GM18907 (cell line): ENCODE data around the gene IL1RL1.
A peak's percentile ranks its signal among the peaks of the same experiment; 100 is the strongest.
"Not testable (repeated sequence)": the region's sequence is repeated elsewhere in the genome, so short reads cannot be mapped to it uniquely, and the experiment has no call there.

Experiments used
- ATAC-seq: cut with Tn5 transposase; IDR thresholded peaks from one replicate; pipeline ENCODE4 v1.9.1; 2021; ENCODE audit warnings: mild to moderate bottlenecking, moderate library complexity; ENCODE audit not compliant: unreplicated experiment

The IL1RL1 gene

GRCh38 chr2:102291319-102292075 lies 19.9 kb upstream of the IL1RL1 start:
- ATAC-seq = no peak

DNA sequence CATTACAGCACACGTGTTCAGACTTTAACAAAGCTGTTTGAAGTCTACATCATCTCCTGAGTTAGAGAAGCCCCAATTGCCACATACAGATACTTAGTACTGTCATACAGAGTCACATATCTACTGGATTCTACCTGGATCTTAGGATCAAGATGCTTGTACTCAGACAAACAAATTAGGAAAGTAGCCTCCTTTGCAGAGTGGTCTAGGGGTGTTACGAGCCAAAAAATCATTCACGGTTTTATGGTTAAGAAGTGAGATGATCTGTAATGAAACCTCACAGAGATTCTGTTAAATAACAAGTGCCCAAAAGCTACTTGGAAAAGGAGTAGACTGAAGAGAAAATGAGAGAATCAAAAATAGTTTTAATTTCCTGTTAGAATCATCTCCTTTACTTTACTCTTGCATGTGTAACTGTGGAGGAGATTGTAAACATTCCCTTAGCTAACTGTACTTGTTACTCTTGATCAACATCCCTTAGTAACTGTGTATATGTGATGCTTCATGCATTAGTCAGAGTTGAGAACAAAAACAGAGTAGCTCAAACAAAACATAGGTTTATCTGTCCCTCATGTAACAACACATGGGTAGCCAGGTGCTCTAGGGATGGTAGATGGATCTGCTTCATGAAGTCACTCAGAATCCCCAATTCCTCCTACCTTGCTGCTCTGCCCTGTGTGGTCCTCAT lies 16.4 kb upstream of the IL1RL1 start:
- no peak for ATAC-seq

GRCh38 chr2:102295566-102295965 lies 15.8 kb upstream of the IL1RL1 start:
- ATAC-seq = no peak

DNA sequence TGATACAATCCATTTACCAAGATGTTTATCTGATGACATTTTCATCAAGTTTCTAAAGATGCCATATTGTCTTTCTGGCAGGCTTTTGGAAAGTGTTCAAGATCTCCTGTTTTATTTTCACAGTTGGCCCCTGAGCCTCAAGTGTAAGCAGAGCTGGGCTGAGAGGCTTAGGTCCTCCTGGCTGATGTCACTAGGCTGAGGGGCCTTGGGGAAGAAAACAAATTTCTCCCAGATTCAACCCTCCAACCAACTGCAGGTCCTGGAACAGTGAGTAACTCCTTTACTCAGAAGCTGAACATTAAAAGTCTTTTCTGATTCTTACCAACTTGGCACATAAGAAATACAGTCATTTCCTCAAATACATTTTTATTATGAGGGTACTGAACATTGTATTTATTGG lies 14.9 kb upstream of the IL1RL1 start:
- no peak for ATAC-seq

DNA sequence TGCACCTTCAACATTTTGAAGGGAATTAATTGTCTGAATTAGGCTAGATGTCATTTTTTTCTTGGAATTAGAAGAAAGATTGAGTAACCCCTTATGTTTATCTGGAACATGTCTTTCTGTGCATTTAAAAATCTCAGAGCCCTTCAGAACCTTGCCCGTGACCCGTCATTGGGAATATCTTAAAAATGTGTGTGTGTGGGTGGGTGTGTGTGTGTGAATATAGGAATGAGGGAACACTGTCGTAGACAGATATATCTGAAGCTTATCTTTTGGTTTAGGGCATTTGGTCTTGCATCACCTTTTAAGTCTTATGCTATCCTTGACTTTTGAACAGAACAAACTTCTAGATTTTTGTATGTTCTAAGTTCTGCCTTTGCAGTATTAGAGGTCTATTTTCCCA lies 13.5 kb upstream of the IL1RL1 start:
- no peak for ATAC-seq

- ATAC-seq = peak; percentile 88
Measured at GRCh38 chr2:102301867-102302362, 9.4 kb upstream of the IL1RL1 start.

GRCh38 chr2:102302458-102302857 lies 8.9 kb upstream of the IL1RL1 start:
- ATAC-seq = no peak

DNA sequence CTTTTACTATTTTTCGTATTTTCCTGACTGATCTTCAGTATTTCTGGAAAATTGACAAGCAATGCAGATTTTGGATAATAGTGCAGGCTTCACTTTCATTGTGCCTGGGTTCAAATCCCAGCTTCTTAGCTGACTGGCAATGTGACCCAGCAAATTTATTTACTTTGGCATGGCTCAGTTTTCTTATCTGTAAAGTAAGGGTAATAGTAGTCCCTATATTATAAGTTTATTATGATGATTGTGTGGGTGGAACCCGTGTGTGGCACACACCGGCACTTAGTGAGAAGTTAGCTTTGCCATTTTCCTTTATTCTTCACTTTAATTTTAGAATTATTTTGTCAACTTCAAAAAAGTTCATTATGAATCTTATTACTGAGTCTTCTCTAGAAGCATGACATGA lies 7.8 kb upstream of the IL1RL1 start:
- ATAC-seq = no peak

DNA sequence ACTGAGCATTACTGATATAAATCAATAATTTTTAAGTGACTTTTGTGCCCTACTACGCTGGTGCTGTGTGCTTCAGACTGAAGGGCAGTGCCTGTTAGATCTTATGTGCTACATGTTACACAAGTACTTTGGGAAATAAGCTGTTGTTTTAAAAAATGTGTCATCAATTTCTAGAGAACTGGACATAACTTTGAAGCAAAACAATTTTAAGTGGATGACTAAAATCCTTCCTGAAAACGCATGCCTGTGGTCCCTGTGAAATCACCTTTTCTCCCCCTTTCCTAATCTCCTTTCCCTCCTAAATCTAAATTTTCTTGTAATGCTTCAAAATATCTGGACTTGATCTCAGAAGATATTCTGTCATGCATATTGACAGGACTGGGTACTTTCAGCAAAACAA lies 7.1 kb upstream of the IL1RL1 start:
- ATAC-seq = no peak

DNA sequence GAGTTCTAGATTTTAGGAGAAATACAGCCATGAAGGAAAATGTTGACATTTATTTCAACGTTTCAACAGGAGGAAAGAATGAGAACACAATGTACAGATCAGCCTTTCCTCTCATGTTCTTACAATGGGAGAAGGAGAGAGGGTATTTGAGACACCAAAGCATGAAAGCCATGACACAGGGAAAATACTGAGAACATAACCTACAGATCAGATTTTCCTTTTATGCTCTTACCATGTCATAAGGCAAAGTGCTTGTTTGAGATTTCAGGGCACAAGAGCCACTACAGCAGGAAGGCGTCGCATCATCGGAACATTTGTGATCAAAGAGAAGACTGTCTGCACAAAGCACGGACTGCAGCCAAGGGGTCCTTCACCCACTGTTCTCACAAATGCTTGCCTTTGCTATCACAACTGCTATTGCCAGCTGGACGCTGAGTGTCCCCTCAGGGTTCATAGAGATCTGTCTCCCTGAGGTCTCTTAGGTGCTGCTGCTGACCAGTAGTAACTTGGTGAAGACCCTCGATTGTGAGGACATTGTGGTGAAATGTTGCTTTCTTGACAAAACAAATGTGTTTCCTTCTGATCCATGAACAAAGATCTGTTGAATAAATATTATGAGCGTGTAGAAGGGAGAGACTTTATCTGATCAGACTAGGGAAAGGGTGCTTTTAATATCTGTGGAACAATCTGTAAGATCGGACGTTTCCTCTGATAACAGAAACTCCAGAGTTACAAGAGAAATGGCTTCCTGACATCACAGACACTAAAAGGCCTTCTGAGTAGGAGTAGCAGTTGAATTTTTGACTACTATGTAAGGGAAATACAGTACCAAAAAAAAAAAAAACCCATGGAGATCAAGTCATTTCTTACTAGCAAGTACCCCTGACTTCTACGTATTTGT lies 6.4 kb upstream of the IL1RL1 start:
- no peak for ATAC-seq

DNA sequence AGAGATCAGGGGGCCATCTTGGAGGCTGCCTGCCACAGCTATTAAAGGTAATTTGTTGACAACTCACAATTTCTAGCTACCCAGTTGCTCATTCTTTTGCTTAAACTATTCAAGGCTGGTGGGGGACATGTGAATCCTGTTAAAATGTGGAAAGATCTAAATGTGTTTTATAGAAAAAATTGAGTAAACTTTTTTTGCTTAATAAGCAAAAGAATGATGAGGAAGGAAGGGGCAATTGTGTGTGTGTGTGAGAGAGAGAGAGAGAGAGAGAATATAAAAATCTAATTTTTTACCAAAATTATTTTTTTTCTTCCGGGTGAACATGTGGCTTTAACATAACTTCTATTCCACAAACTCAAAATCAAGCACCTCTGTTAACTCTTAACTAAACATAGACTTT lies 5.2 kb upstream of the IL1RL1 start:
- no peak for ATAC-seq

GRCh38 chr2:102313025-102313424 lies 1.7 kb downstream of the IL1RL1 start:
- ATAC-seq = no peak

GRCh38 chr2:102313471-102313870 lies 2.1 kb downstream of the IL1RL1 start:
- no peak for ATAC-seq

DNA sequence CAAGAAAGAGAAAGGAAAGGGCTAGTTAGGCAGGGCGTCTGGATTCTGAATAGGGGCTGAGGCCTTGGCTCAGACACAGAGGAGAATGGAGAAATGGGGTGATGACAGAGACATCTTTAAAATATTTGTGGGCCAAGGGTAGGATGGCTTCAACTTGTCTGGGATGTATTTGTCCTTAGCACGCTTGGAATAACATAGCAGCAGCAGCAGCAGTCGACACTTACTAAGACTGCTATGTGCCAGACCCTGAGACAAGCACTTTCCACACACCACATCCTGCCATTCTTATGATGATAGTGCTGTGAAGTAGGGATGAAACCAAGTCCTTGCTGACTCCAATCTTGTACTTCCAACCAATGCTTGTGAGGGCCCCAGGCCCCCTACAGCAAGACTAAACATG lies 2.6 kb downstream of the IL1RL1 start:
- ATAC-seq = no peak

GRCh38 chr2:102315921-102316320 lies 4.6 kb downstream of the IL1RL1 start:
- no peak for ATAC-seq

- no peak for ATAC-seq
Measured at GRCh38 chr2:102317715-102318114, 6.4 kb downstream of the IL1RL1 start.

GRCh38 chr2:102318437-102318836 lies 7.1 kb downstream of the IL1RL1 start:
- no peak for ATAC-seq

DNA sequence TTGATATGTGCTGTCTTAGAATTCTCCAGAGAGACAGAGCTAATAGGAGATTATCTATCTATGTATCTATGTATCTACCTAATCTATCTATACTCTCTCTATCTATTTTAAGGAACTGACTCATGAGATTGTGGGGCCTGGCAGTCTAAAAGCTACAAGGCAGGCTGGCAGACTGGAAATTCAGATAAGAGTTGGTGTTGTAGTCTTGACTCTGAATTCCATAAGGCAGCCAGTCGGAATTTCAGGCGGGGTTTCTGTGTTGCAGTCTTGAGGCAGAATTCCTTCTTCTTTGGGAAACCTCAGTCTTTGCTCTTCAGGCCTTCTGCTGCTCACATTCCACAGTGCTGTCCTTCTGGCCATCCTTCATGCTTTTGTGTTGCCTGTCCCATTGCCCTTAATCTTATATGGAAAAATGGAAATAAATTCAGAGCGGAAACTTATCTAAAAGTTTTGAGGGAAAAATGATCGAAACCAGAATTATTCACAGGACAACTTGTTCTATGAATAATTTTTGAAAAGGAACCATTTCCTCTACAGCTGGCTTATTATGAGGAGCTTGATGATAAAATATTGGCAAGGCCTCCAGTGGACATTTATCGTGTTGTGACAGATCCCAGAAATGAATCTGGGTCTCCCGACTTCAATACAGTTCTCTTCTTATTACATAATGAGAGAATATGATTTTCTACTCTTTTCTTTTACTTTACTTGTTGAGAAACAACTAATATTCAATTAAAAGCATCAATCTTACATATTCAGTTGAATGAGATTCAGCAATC lies 10.8 kb downstream of the IL1RL1 start:
- no peak for ATAC-seq

DNA sequence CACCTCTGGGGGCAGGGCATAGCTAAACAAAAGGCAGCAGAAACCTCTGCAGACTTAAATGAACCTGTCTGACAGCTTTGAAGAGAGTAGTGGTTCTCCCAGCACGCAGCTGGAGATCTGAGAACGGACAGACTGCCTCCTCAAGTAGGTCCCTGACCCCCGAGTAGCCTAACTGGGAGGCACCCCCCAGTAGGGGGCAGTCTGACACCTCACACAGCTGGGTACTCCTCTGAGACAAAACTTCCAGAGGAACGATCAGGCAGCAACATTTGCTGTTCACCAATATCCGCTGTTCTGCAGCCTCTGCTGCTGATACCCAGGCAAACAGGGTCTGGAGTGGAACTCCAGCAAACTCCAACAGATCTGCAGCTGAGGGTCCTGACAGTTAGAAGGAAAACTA lies 13.6 kb downstream of the IL1RL1 start:
- not testable (repeated sequence) for ATAC-seq

- ATAC-seq = no peak
Measured at GRCh38 chr2:102331311-102331980, 20.1 kb downstream of the IL1RL1 start.
